NCI-H187 (cell line): ENCODE measurements around the gene BCL2.
"Not testable (repeated sequence)": the region's sequence is repeated elsewhere in the genome, so short reads cannot be mapped to it uniquely, and the experiment has no call there.

Source experiments
- DNase-seq, 2 experiments: peaks; one replicate each; lab custom pipeline; 2025; lab: John Stamatoyannopoulos, UW

Gene BCL2

DNA sequence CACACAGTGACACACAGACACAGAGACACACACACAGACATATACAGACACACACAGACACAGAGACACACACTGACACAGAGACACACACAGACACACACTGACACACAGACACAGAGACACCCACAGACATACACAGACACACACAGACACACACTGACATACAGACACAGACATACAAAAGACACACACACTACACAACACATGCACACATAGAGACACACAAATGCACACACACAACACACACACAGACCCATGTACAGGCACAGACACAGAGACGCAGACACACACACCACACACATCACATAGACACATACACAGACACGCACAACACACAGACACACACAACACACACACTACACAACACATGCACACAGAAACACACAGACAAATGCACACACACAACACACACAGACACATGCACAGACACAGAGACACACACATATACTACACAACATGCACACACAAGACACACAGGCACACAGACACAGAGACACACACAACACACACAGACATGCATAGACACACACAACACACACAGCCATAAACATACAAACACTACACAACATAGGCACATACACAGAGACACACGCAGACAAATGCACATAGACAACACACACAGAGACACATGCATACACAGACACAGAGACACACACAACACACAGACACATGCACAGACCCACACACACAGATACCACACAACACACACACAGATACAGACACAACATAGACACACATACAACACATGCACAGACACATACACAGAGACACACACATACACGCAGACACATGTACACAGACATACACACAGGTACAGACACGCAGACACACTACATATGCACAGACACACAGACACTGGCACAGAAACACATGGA is 120.5 kb downstream of the BCL2 start:
- no peak for DNase-seq

DNA sequence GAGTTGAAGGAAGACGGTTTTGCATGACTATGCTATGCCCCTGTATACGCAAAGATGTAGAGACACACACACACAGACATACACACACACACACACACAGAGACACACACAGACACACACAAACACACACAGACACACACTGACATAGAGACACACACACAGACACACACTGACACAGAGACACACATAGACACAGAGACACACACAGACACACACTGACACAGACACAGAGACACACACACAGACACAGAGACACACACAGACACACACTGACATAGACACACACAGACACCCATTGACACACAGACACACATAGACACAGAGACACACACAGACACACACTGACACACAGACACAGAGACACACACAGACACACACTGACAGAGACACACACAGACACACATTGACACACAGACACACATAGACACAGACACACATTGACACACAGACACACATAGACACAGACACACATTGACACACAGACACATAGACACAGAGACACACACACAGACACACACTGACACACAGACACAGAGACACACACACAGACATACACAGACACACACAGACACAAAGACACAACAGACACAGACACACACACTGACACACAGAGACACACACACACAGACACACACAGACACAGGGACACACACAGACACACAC is 121.3 kb downstream of the BCL2 start:
- no peak for DNase-seq

DNA sequence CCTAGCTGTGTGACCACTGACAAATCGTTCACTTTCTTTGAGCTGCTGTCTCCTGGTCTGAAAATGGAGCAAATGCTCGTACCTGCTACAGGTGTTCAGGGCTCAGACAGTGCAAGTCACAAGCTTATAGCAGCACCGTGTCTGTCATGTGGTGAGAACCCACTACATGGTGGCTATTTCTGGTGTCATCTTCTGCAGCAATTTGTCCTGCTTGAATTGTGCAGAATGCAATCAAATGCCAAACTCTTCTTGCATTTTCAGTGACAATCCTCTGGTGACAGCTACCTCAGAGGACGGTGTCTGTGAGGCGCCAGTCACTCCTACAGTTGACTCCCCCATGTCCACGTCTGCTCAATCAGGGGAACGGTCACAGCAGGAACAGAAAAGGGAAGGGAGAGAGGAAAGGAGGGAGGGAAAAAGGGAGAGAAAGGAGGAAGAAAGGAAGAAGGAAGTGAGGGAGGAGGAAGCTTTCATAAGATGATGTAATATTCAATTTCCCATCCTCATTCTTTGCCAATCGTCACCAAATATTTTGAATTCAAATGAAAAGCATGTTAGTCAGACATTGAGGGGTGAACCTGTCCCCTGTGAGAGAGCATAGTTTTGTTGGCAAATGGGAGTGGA is 122.2 kb downstream of the BCL2 start:
- no peak for DNase-seq

DNA sequence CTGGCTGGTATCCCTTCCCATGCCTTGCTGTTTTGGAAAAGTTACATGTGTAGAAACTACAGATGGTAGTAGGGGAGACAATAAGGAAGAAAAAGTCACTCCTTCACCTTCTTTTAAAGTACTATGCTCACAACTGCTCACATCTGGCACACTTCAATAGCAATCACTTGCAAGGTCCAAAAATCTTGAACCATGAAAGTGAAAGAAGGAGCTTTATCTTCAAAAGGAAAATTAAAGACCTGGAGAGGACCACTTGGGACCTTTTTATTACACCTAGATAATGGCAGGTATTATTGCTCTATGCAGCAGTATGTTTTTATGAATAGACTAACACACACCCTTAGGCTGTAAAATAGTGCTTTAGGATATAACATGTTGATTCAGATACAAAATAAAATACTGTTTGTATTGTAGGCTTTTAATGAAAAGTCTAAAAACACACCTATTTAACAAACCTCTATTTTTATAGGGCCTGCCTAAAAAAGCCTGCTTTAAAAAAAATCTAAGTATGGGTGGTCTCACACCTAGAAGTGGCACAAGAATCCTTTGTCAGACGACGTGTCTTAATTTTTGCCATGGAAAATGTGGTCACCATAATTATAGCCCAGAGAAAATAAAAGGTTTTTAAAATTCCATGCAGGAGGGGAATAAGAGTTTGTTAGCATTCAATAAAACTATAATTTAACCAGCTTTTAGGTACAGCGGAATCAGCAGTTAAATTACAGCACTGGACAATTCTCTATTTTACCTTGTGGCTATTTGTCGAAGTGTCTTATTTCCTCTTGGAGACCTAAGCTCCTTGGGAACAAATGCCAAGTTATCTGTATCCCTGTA is 124.0 kb downstream of the BCL2 start:
- no peak for DNase-seq

DNA sequence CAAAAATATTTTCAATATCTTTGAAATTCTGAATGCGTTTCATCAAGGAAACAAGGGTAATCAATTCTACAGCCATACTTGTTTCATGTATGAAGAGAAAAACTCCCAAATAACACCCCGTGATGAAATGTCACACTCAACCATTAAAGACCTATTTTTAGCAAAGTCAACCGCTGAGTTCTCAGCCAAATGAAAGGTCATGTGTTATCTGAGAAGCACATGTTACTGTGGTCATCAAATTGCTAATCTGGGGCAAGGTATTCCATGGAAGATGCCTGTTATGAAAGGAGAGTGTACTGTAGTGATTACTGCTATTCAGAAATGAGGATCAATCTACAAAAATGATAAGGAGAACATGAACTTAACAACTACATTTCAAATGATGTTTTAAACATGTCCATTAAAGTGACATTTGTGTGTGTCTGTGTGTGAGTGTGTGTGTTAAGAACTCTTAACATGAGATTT is 126.7 kb downstream of the BCL2 start:
- no peak for DNase-seq

DNA sequence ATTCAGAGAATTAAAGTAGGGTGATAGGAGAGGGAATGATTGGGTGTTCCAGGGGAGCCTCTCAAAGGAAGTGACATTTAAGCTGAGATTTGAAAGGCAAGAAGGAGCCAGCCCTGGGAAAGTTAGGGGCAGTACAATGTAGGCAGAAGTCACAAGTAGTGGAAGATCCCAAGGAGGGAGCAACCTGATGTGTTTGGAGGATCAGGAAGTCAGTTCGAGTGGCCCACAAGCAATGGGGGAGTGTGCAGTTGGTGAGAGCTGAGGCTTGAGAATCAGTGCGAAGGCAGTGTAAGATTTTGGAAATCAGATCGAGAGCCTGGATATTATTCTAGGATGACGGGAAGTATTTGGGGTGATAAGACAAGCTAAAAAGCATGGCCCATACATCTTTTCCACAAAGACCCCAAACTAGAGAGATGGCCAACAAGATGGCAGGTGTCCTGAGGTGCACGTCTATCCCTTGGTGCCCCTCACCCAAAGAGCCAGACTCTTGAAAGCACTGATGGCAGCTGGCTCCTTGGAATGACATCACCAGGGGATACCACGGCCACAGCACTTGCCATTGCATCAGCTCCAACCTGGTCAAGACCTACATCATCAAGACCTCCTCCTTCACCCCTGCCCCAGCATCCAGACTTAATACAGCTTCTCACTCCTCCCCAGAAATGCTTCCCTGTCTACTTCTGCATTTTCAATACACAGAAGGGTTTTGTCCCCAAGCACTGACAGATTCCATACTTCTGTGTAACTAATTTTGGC is 127.3 kb downstream of the BCL2 start:
- no peak for DNase-seq

DNA sequence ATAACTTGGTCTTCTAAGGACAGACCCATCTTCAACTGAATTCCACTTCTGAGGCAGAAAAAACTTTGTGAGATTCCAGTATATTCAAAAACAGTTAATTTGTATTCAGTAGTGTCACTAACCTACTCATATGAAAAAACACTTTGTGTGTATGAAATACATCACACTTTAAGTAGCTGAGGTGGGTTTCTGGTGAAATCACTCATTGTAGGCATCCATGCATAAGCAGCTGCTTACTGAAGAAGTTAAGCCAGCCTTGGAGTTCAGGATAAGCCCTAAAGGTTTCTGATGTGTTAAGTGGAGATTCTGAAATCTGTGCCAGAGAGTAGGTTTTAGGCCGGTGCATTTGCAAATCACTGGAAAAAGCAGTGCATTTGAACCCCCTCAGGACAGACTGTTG is 128.2 kb downstream of the BCL2 start:
- no peak for DNase-seq

DNA sequence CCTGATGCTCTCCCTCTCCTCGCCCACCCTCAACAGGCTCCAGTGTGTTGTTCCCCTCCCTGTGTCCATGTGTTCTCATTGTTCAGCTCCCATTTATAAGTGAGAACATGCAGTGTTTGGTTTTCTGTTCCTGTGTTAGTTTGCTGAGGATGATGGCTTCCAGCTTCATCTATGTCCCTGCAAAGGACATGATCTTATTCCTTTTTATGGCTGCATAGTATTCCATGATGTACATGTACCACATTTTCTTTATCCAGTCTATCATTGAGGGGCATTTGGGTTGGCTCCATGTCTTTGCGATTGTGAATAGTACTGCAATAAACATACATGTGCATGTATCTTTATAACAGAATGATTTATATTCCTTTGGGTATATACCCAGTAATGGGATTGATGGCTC is 128.7 kb downstream of the BCL2 start:
- not testable (repeated sequence) for DNase-seq

DNA sequence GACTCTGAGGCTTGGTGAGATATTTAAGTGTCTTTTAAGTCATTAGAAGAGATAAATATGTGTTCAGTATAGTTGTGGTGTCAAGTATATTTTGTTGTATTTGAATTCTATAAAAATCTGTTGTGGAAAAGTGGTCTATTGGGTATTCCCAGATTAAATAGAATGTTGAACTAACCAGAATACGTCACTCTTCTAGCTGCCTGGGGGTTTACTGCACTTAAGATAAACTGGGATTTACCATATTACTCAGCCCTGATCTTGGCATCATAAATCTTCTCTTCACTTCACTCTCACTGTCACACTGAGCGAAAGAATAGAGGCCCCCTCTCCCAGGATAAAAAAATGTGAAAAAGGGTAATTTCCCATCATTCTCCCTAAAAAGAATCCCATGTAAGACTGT is 129.8 kb downstream of the BCL2 start:
- DNase-seq: no peak

DNA sequence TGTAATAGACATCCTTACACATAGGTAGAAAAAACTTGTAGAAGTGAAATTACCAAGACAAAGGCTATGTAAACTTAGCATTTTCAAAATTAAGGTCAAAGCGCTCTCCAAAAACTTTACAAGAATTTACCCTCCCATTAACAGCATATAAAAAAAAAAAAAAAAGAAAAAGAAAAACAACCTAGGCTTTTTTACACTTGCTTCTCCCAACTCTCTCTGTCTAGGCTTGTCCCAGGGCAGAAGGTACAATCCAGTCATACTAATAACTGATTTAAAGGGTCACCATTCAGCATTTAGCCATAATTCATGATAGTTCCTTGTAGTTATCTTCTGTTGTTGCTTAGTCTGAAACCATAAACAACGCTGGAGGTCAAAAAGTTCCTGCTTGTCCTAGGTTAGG is 130.5 kb downstream of the BCL2 start:
- DNase-seq: no peak

DNA sequence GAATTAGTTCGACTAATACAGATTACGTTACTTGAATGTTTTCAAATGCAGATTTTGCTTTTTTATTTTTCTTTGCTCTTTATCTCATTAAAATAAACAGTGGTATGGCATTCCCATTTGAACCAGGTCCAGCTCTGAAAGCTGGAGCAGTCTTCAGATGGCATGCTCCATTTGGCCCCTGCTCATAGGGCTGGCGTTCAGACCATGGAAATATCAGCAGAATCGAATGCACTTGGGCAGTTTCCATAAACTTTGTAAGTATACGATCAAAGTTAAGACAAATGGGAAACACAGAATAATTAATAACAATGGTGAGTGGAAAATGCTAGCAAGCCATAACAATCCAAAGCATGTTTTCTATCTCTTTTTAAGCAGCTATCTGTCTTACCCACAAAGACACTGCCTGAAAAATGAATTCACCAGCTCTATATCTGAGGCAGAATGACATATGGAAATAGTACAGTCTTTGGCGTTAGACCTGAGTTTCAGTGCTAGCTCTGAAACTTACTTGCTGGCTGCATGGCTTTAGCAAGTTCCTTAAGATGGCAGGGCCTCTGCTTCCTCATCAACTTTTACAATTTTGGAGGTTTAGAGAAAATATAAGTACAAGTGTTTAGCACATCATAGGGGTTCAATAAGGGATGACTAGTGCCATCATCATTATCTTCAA is 131.6 kb downstream of the BCL2 start:
- no peak for DNase-seq

DNA sequence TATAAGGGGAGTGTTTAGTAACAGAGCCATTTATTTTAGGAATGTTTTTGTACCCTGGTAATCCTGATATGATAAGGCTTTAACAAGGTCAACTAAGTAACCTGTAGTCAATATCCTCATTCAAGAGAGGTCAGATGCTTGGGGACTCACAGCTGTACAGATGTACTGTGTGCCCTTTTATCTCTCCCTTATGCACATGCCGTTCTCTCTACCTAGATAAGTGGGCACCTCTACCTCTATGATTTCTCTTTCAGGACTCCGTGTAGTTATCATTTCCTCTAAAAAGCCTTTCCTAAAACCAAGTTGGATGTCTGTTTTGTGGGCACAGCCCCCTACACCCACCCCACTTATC is 132.4 kb downstream of the BCL2 start:
- no peak for DNase-seq

DNA sequence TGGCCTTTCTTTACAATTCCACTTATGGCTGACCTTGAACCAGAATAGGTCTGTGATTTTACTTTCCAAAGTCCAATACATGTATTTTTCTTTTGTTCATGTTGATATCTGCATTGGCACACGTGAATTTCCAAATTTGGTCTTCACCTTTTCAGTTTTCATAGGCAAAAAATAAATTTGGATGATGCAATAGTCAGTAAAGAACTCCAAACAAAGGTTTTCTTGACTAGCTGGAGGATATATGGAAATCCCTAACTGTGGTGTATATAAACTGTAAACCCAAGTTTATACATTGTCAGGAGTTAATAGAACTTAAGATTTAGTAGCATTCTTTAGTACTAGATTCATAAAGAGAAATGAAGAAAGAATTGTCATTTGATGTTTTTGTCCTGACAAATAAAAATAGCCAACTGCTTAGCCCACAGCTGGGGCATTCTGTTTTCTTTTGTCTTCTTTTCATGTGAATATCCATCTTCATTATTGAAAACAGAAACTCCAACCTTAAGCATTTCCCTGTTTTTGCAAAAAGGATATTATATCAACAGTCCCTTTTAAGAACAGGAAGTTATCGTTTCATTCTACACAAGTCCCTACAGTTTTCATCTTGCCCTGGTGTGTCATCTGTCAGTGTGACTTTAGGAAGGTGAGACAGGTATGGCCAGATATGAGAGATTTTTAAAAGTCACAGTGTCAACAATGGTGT is 132.9 kb downstream of the BCL2 start:
- DNase-seq: no peak

DNA sequence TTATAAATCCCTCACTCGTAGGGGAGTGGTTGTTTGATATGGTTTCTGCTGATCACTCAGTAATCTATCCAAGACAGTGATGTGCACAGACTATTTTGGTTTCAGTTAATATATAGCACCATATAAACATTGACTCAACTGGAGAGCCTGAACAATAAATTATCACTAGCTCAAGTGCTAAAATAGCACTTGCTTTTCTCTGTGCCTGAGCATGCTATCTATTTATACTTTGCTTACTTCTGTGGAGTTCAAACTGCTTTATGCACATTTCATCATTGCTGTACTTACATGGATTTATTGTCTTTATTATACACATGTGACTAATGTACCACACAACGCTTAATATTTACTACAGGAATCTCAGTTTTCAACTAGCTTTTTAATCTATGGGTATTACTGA is 133.6 kb downstream of the BCL2 start:
- no peak for DNase-seq

DNA sequence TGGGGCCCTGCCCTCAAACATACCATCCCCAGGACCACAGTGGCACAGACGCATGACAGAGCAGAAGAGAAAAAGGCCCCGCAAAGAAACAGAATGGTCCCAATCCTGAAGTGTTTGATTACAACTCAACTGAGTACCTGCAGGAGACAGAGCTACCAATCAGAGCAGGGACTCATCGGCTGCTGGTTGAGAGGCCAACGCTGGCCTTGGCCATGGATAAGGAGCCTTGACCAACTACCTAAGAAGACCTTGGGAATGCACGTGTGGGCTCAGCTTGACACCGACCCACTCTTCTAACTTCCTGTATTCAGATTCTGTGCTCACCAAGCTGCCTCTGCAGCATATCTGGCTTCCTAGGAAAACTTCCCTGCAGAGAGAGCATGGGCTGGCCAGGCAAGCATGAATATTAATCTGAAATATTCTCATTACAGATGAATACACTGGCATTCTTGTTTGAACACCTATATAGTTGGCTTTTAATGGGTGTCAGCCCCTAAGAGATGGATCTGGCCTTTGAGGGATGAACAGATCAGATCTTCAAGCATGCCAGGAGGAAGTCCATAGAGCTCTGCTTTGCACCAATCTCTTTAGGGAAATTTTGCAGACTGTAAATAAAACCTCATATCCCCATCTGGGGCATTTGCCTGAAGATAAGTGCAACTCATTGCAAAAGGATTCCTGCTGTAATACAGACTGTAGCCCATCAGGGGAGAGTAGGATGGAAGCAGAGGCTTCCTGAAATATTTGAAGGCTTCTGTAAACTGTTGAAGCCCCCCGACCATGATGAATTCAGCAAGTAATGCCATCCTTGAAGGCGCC is 135.4 kb downstream of the BCL2 start:
- DNase-seq: no peak

DNA sequence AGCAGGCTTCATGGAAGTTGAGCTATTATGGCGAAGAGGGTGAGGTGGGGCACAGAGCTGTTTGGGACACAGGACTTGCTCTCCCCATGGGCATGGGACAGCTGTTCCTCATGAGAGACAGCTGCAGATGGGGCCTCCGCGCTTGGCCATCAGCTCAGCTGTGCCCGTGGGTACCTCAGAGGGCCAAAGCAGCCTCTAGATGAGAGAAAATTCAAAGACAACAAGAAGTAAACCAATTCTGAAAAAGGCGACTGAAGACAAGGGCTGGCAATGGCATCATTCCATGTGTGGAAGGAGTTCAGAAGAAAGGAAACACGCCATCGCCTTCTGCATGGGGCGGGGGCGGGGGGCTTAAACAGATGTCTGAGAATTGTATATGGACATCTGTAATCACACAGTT is 136.2 kb downstream of the BCL2 start:
- DNase-seq: no peak

DNA sequence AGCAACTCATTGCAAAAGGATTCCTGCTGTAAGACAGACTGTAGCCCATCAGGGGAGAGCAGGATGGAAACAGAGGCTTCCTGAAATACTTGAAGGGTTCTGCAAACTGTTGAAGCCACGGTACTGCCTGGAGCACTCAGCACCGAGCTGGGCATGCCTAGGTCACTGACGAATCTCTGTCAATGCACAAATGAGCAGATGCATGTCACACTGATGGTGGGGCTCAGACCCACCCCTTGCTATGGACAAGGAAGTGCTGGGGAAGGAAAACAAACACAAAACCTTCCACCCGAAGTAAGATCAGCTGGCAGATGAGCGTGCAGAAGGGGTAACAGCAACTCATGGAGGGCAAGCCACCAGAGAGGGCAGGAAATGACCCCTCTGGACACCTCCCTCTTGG is 136.7 kb downstream of the BCL2 start:
- no peak for DNase-seq

DNA sequence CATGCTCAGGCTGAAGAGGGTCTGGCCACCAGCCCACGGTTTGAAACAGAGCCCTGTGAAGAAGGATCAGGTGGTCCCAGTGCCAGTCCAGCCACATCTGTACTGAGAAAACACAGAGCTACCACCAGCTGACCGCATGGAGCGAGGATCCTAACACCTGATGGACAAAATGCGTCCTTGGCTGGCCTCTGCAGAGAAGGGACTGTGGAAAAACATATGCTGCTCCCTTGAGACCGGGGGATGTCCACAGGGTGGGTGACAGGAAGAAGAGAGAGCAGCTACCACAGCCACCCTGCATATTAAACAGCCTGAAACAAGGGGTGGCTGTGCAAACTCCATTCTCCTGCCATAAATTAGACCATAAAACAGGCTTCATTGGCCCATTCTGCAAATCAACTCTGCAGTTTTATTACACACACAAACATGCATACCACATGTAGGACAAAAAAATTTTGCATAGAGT is 137.2 kb downstream of the BCL2 start:
- no peak for DNase-seq

DNA sequence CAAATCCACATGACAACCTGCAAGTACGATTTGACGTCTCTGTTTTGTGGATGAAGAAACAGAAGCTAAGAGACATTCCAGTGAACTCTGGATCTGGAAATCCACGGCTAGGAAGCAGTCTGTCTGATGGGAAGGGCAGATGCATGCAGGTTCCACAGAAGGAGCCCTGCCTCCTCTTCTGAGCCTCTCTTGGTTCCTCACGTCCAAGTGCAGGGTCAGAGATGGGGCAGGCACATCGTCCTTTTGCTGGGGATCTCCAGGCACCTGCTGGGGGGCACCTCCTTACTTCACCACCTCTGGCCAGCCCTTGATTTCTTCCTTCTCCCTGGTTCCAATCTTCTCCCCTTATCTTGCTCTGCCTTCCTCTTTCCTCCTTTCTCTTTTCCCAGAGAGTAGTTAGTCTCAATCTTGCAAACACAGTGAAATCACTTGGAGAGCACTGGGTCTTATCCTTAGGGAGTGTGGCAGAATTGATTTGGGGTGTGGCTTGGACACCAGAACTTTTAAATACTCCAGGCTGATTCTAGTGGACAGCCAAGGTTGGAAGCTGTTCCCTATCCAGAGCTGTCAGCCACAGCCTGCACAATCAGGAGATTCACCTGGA is 137.8 kb downstream of the BCL2 start:
- no peak for DNase-seq
